WTC11 (cell line): ENCODE data around the gene NUP210L.

Source experiments
- CTCF ChIP-seq: fragments of 200-600 bp; IDR thresholded peaks from 2 replicates; pipeline ENCODE4 v1.8.0; 2022; ENCODE audit warnings: antibody characterized with exemption
- NR2C2 ChIP-seq: sonication (generic); formaldehyde crosslinking; IDR thresholded peaks from 2 replicates; pipeline ENCODE4 v1.8.0; 2022; ENCODE audit warnings: mild to moderate bottlenecking, missing genetic modification reagents
- SP1 ChIP-seq: sonication (generic); formaldehyde crosslinking; conservative IDR thresholded peaks from 2 replicates; pipeline ENCODE4 v1.8.1; 2022; ENCODE audit warnings: missing genetic modification reagents
- TCF7 ChIP-seq: sonication (generic); formaldehyde crosslinking; IDR thresholded peaks from 2 replicates; pipeline ENCODE4 v1.8.0; 2022; ENCODE audit warnings: mild to moderate bottlenecking, low read depth, missing genetic modification reagents, moderate library complexity
- TF ChIP-seq, protein P1 (sequence below): fragments of 250-450 bp; sonication (Bioruptor Pico); IDR thresholded peaks from 2 replicates; pipeline ENCODE4 v1.8.0; 2021; ENCODE audit warnings: mild to moderate bottlenecking

DNA sequence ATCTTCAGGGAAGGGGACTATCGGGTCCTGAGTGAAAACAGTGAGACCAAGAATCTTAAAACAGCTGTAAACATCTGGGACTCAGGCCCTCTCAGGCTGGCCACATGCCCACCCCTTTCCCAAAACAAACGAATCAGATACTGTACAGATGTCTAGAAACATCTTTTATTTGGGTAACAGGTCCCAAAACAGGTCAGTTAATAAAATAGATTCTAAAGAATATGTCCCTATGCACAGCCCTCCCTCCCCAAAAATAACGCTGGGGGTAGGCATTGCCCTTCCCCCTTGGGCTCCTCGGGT, 196.0 kb downstream of the NUP210L start:
- TF ChIP-seq CTCF (no peak), TCF7 (CRISPR knock-in tag) (no peak), SP1 (no peak), NR2C2 (no peak)
- TF ChIP-seq, protein P1, sequence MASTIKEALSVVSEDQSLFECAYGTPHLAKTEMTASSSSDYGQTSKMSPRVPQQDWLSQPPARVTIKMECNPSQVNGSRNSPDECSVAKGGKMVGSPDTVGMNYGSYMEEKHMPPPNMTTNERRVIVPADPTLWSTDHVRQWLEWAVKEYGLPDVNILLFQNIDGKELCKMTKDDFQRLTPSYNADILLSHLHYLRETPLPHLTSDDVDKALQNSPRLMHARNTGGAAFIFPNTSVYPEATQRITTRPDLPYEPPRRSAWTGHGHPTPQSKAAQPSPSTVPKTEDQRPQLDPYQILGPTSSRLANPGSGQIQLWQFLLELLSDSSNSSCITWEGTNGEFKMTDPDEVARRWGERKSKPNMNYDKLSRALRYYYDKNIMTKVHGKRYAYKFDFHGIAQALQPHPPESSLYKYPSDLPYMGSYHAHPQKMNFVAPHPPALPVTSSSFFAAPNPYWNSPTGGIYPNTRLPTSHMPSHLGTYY (CRISPR knock-in tag) = no peak
